HG03520 (cell line): Measurements from ENCODE around the gene IGSF9B.

ENCODE experiments used
- ATAC-seq: cut with Tn5 transposase; IDR thresholded peaks from one replicate; pipeline ENCODE4 v1.9.1; 2021; ENCODE audit warnings: mild to moderate bottlenecking, moderate library complexity; ENCODE audit not compliant: unreplicated experiment

Gene IGSF9B

DNA sequence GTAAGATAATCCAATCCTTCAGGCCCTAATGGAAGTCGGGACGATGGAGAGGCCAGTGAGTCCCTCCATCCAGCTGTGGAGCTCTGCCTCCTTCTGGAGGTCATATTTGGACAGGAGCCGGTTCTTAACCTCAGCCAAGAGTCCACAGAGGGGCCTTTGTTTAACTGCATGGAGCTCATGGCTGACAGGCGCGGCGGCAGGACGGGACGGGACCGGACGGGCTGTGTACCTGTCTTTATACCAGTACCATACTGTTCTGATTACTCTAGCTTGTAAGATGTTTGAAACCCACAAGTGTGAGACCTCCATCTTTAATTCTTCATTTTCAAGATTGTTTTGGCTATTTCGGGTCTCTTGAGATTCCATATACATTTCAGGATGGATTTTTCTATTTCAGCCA is 91.3 kb downstream of the IGSF9B start:
- ATAC-seq: no peak

DNA sequence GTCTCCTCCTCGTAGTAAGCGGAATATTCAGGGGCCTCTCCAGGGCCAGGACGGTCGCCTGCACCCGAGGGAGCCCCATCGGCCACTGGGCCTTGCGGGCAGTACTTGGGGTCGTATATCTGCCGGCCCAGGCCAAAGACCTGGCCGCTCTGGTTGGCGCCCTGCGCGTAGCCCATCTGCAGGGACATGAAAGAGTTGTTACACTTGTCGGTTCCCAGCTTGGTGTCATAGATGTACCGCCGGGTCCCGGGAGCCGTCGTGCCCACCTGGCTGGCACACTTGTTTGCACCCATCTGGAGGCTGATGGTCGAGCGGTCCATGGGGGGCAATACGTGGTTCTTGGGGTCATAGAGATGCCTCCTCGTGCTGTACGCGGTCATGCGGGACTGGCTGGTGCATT is 92.0 kb downstream of the IGSF9B start:
- ATAC-seq: no peak

DNA sequence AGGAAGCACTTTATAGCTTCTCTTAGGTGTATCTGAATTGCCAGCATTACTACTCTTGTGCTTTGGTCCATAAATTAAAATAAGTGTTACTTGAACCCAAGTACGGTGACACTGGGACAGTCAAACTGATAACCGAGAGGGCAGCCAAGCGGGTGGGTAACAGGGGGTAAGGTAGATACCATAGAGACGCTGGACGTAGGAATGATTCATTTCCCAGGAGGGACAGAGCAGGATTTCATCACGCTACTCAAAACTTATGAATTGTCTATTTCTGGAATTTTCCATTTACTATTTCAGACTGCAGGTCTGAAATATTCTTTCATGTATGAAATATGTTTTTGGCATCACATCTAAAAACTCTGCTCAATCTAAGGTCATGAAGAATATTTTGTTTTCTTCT is 96.6 kb downstream of the IGSF9B start:
- no peak for ATAC-seq
